K562 (cell line): ENCODE measurements around the gene DNAJB14.

ENCODE experiments used
- MTA1 ChIP-seq: fragments of 450-650 bp; IDR thresholded peaks from 2 replicates; pipeline ENCODE4 v1.6.1; 2017; ENCODE audit warnings: borderline replicate concordance
- NR4A1 ChIP-seq, 2 experiments: fragments of 250-450 bp in 1 of 2; fragments of 450-650 bp in 1 of 2; sonication (Bioruptor Pico) in 1 of 2; IDR thresholded peaks; 2 replicates each; pipeline versions ENCODE4 v1.4.0 to v1.6.1; 2016 to 2020; ENCODE audit warnings: mild to moderate bottlenecking in 2 of 2, missing compliant biosample characterization in 1 of 2, missing genetic modification characterization in 1 of 2, moderate library complexity in 1 of 2
- RNF2 ChIP-seq: sonication (generic); IDR thresholded peaks from 2 replicates; pipeline ENCODE4 v1.6.1; 2016
- SMC3 ChIP-seq: conservative IDR thresholded peaks from 2 replicates; pipeline ENCODE4 v1.6.1; 2011; ENCODE audit warnings: low read depth, low read length, improper control_type of control experiment; ENCODE audit not compliant: insufficient read depth
- TCF3 ChIP-seq: sonication (generic); formaldehyde crosslinking; IDR thresholded peaks from 2 replicates; pipeline ENCODE4 v1.4.0; 2020; ENCODE audit warnings: mild to moderate bottlenecking, missing genetic modification reagents
- TF ChIP-seq, protein P1 (sequence below): fragments of 450-650 bp; IDR thresholded peaks from one replicate; pipeline ENCODE4 v1.6.1; 2018; ENCODE audit warnings: mild to moderate bottlenecking, moderate library complexity; ENCODE audit not compliant: partially characterized antibody
- TF ChIP-seq, protein P2 (sequence below), 3 experiments: IDR thresholded peaks in 2 of 3; conservative IDR thresholded peaks in 1 of 3; 2 replicates each; pipeline ENCODE4 v1.5.1; 2011 to 2012; ENCODE audit warnings: low read length in 3 of 3, mild to moderate bottlenecking in 3 of 3, control low read depth in 2 of 3, improper control_type of control experiment in 1 of 3, inconsistent platforms in 1 of 3, low read depth in 1 of 3, mixed read lengths in 1 of 3, moderate library complexity in 1 of 3; ENCODE audit not compliant: insufficient read depth in 2 of 3

DNA sequence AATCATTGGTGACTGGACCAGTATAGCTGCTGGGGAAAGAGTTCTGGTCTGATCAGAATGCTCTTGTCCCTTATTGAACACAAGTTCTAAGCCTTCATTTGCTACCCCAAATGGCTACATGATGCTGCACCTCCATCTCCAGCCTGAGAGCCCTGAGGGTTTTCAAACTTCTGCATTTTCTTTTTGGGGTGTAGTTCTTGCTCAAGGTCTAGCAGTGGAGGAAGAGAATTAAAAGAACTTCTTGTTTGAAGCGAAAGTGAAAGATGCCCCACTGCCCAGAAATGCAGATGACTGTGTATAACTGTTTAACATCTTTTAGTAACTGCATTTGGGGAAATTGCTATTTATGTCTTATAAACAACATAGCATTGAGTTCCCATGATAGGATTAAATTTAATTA lies 90.7 kb downstream of the DNAJB14 start:
- TF ChIP-seq MTA1 (no peak), NR4A1 (CRISPR knock-in tag; IDR thresholded peaks at IDR 0.05) (no peak), NR4A1 (tag; IDR thresholded peaks at IDR 0.05) (no peak), RNF2 (no peak), SMC3 (no peak), TCF3 (no peak)
- TF ChIP-seq, protein P1, sequence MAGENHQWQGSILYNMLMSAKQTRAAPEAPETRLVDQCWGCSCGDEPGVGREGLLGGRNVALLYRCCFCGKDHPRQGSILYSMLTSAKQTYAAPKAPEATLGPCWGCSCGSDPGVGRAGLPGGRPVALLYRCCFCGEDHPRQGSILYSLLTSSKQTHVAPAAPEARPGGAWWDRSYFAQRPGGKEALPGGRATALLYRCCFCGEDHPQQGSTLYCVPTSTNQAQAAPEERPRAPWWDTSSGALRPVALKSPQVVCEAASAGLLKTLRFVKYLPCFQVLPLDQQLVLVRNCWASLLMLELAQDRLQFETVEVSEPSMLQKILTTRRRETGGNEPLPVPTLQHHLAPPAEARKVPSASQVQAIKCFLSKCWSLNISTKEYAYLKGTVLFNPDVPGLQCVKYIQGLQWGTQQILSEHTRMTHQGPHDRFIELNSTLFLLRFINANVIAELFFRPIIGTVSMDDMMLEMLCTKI: no peak
- TF ChIP-seq, protein P2, sequence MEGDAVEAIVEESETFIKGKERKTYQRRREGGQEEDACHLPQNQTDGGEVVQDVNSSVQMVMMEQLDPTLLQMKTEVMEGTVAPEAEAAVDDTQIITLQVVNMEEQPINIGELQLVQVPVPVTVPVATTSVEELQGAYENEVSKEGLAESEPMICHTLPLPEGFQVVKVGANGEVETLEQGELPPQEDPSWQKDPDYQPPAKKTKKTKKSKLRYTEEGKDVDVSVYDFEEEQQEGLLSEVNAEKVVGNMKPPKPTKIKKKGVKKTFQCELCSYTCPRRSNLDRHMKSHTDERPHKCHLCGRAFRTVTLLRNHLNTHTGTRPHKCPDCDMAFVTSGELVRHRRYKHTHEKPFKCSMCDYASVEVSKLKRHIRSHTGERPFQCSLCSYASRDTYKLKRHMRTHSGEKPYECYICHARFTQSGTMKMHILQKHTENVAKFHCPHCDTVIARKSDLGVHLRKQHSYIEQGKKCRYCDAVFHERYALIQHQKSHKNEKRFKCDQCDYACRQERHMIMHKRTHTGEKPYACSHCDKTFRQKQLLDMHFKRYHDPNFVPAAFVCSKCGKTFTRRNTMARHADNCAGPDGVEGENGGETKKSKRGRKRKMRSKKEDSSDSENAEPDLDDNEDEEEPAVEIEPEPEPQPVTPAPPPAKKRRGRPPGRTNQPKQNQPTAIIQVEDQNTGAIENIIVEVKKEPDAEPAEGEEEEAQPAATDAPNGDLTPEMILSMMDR (IDR thresholded peaks at IDR 0.05 in 2 of 3, conservative IDR thresholded peaks at IDR 0.05 in 1 of 3; ENCODE audit: insufficient read depth in 2 of 3, low read depth in 1 of 3, low read length in 3 of 3): no peak
